Measurements from ENCODE around the gene SIGLEC10. TPM values are rescaled to one million over a fixed set of nuclear protein-coding genes. Genes with fewer than 3 reads are reported as not detected.

Gene SIGLEC10
- total and polyA plus RNA-seq, 9 of the 15 experiments (the other 6 are each of a cell fraction or from before 2014, with no cell fraction given) = 0.10 to 1.8 (median 0.82) TPM

DNA sequence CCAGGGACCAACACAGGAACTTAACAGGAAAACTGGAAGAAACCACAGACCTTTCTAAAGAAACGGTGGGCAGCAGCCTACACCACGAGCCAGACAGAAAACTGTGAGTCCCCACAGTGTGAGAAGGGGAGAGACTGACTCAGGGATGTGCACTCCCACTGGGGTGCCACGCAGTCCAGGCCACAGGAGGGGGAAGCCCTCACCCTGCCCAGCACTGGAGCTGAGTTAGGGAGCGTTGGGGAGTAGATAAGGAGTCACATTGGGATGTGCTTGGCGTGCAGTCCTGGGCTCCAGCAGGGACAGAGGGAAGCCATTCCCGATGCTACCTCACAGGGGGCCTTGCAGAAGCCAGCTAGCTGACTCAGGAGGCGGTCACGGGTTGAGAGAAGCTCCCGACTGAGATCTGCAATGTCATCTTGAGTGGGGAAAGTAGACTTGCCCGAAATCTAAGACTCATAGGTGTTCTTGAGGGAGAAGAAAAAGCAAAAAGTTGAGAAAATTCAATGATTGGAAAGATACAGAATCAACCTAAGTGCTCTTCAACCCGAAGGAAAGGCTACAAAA is 23.5 kb upstream of the SIGLEC10 start (continued):
- TF ChIP-seq, protein P1, sequence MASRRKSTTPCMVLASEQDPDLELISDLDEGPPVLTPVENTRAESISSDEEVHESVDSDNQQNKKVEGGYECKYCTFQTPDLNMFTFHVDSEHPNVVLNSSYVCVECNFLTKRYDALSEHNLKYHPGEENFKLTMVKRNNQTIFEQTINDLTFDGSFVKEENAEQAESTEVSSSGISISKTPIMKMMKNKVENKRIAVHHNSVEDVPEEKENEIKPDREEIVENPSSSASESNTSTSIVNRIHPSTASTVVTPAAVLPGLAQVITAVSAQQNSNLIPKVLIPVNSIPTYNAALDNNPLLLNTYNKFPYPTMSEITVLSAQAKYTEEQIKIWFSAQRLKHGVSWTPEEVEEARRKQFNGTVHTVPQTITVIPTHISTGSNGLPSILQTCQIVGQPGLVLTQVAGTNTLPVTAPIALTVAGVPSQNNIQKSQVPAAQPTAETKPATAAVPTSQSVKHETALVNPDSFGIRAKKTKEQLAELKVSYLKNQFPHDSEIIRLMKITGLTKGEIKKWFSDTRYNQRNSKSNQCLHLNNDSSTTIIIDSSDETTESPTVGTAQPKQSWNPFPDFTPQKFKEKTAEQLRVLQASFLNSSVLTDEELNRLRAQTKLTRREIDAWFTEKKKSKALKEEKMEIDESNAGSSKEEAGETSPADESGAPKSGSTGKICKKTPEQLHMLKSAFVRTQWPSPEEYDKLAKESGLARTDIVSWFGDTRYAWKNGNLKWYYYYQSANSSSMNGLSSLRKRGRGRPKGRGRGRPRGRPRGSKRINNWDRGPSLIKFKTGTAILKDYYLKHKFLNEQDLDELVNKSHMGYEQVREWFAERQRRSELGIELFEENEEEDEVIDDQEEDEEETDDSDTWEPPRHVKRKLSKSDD (conservative IDR thresholded peaks at IDR 0.05; ENCODE audit: low read length) = no peak
- TF ChIP-seq, protein P2, sequence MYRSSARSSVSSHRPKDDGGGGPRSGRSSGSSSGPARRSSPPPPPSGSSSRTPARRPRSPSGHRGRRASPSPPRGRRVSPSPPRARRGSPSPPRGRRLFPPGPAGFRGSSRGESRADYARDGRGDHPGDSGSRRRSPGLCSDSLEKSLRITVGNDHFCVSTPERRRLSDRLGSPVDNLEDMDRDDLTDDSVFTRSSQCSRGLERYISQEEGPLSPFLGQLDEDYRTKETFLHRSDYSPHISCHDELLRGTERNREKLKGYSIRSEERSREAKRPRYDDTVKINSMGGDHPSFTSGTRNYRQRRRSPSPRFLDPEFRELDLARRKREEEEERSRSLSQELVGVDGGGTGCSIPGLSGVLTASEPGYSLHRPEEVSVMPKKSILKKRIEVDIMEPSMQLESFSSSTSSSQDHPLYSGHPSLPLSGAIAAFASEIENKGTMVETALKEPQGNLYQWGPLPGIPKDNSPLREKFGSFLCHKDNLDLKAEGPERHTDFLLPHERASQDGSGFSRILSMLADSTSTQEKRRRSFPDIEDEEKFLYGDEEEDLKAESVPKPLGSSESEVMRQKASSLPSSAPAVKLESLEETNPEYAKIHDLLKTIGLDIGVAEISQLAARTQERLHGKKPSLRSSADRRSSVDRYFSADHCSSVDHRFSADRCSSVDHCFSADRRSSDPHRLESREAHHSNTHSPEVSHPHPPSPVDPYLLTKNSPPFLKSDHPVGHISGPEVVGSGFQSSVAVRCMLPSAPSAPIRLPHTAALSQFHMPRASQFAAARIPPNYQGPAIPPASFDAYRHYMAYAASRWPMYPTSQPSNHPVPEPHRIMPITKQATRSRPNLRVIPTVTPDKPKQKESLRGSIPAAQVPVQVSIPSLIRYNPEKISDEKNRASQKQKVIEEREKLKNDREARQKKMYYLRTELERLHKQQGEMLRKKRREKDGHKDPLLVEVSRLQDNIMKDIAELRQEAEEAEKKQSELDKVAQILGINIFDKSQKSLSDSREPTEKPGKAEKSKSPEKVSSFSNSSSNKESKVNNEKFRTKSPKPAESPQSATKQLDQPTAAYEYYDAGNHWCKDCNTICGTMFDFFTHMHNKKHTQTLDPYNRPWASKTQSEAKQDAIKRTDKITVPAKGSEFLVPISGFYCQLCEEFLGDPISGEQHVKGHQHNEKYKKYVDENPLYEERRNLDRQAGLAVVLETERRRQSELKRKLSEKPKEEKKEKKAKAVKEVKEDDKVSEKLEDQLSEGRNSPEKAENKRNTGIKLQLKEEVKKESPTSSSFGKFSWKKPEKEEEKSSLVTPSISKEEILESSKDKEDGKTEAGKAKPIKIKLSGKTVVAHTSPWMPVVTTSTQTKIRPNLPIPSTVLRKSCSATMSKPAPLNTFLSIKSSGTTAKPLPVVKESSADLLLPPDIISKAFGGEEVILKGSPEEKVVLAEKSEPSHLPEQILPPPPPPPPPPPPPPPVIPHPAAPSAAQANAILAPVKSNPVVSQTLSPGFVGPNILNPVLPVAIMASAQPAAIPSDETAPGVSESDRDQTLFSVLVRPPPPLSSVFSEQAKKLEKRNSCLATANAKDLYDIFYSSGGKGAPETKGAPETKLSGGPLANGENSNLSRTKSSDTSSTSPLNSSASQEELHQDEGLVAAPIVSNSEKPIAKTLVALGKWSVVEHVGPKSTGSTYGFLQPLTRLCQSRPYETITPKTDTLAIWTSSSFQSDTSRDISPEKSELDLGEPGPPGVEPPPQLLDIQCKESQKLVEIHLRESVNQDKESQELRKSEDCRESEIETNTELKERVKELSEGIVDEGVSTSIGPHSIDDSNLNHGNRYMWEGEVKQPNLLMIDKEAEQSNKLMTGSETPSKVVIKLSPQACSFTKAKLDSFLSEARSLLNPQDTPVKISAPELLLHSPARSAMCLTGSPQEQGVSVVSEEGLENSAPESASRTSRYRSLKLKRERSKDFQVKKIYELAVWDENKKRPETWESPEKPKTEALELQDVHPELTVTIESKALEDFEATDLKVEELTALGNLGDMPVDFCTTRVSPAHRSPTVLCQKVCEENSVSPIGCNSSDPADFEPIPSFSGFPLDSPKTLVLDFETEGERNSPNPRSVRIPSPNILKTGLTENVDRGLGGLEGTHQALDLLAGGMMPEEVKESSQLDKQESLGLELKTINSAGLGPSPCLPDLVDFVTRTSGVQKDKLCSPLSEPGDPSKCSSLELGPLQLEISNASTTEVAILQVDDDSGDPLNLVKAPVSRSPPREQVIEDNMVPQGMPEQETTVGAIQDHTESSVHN (IDR thresholded peaks at IDR 0.05; ENCODE audit: borderline replicate concordance in 1 of 2, low read depth in 1 of 2) = no peak
- TF ChIP-seq MYC (IDR thresholded peaks at IDR 0.05; ENCODE audit: low read depth, low read length) = no peak
- TF ChIP-seq MYC (CRISPR knock-in tag; IDR thresholded peaks at IDR 0.05; ENCODE audit: borderline replicate concordance, low read depth) = no peak
- TF ChIP-seq SRSF9 (IDR thresholded peaks at IDR 0.05; ENCODE audit: borderline replicate concordance, low read depth, low read length) = no peak
- TF ChIP-seq, protein P3, sequence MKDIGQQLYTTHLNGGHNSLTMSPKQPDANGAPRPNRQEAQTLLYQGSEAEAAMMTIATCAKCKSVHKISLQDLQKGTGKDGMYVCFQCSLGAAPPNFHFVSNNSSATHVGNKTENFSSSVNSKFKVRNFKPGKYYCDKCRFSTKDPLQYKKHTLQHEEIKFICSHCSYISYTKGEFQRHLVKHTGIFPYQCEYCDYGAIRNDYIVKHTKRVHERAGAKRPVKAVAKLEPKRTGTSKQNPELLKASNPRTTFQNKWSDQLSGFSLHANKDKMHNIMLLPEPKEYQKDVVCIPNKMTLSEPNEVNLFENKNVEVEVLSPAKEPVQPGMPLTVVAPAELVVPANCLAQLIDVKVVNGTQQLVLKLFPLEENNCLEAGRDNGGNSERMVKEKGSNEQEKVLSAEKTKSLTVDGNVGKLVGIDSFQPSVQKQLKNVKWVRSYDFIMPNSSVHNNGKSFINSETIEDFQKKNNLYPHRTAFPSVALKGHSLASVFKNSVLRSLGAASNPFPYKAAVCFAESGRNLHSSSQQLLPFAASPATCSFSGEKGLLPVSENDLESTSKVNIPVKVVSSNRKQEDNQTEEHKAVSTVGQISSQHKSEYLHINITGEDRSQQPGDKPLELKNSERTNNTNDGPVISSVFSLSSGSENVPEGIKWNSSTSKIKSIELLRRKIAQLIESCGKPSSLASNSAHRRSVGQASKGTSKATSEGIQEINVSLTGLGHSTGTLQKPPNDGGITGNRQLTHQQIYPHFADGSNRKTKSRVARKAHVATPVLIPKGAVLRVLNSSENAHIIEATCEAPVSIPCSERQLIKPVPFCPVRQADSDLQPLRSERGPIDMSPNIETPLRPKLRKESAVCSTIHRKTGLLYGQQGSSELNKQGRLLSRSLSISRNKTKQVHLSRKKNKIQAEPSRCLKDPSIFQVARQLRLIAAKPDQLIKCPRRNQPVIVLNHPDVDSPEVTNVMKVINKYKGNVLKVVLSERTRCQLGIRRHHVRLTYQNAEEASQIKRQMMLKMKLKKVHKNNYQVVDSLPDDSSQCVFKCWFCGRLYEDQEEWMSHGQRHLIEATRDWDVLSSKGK (CRISPR knock-in tag; IDR thresholded peaks at IDR 0.05) = no peak
- TF ChIP-seq, protein P4, sequence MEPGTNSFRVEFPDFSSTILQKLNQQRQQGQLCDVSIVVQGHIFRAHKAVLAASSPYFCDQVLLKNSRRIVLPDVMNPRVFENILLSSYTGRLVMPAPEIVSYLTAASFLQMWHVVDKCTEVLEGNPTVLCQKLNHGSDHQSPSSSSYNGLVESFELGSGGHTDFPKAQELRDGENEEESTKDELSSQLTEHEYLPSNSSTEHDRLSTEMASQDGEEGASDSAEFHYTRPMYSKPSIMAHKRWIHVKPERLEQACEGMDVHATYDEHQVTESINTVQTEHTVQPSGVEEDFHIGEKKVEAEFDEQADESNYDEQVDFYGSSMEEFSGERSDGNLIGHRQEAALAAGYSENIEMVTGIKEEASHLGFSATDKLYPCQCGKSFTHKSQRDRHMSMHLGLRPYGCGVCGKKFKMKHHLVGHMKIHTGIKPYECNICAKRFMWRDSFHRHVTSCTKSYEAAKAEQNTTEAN (CRISPR knock-in tag; IDR thresholded peaks at IDR 0.05) = no peak
- peak in 1 of 2 experiments; percentile 31; a peak in 1 of 4 replicates for TF ChIP-seq HDAC1 (IDR thresholded peaks at IDR 0.05)
- 0 out of 4 replicates have a peak, but pooled peaks of 1 of the 2 experiments have one; percentile 49 for TF ChIP-seq MAZ (CRISPR knock-in tag; conservative IDR thresholded peaks at IDR 0.05 in 1 of 2, IDR thresholded peaks at IDR 0.05 in 1 of 2)

All from K562 (cell line).